ENCODE measurements around the gene ANXA4. TPM values are rescaled to one million over a fixed set of nuclear protein-coding genes. Genes with fewer than 3 reads are reported as not detected.

Gene ANXA4
- total RNA-seq, 1 donor = 36.9 TPM

GRCh38 chr2:69848186-69848790 lies 106.4 kb downstream of the ANXA4 start:
- DNase-seq (ENCODE audit: low read depth) = no peak
- no peak for TF ChIP-seq CTCF (IDR thresholded peaks at IDR 0.05; ENCODE audit: insufficient read depth, low read length)
- H3K4me3 ChIP-seq (ENCODE audit: low read depth, low read length) = no peak overlapping the region

- no peak overlapping the region for H3K4me3 ChIP-seq (ENCODE audit: low read depth, low read length)
- no peak for TF ChIP-seq CTCF (IDR thresholded peaks at IDR 0.05; ENCODE audit: insufficient read depth, low read length)
- no peak for DNase-seq (ENCODE audit: low read depth)
Observed at GRCh38 chr2:69858261-69858660, 116.3 kb downstream of the ANXA4 start.

GRCh38 chr2:69863298-69863697 lies 121.4 kb downstream of the ANXA4 start:
- TF ChIP-seq CTCF (IDR thresholded peaks at IDR 0.05; ENCODE audit: insufficient read depth, low read length) = no peak
- no peak for DNase-seq (ENCODE audit: low read depth)
- no peak overlapping the region for H3K4me3 ChIP-seq (ENCODE audit: low read depth, low read length)

Small RNA genes lying within 50 kb of the gene (small RNA-seq; reads per million reads assigned to genes)
- gene RPL23AP92 = not detected

Other genes starting within 250 kb of the ANXA4 start
- gene AAK1, start 98.4 kb upstream of the ANXA4 start, total RNA-seq (ENCODE audit: low replicate concordance) = 82.6 and 88.1 TPM in 2 replicates
- 9.7 and 14.2 TPM in 2 replicates for gene GMCL1, start 87.5 kb downstream of the ANXA4 start, total RNA-seq (ENCODE audit: low replicate concordance)
- 49.4 and 53.6 TPM in 2 replicates for gene SNRNP27, start 151.8 kb downstream of the ANXA4 start, total RNA-seq (ENCODE audit: low replicate concordance)
- gene MXD1, start 173.0 kb downstream of the ANXA4 start, total RNA-seq (ENCODE audit: low replicate concordance) = 4.0 and 13.1 TPM in 2 replicates
- 0.54 TPM in 1 of 2 replicates, not detected in the other for gene ASPRV1, start 219.5 kb downstream of the ANXA4 start, total RNA-seq (ENCODE audit: low replicate concordance)

Data from fibroblast of the aortic adventitia (primary cell).